ENCODE results near the gene TMEM125.

TMEM125 gene

GRCh38 chr1:43305461-43305860 lies 35.7 kb downstream of the TMEM125 start:
- no peak for TF ChIP-seq RAD21 (IDR thresholded peaks at IDR 0.05; ENCODE audit: low read depth)
- no peak for TF ChIP-seq TCF12 (IDR thresholded peaks at IDR 0.05; ENCODE audit: low read depth)
- TF ChIP-seq YY1 (IDR thresholded peaks at IDR 0.05; ENCODE audit: low read depth), result no peak
- TF ChIP-seq CEBPB (IDR thresholded peaks at IDR 0.05), result no peak
- no peak for TF ChIP-seq CREB1 (IDR thresholded peaks at IDR 0.05; ENCODE audit: low read depth)
- TF ChIP-seq, protein P1, sequence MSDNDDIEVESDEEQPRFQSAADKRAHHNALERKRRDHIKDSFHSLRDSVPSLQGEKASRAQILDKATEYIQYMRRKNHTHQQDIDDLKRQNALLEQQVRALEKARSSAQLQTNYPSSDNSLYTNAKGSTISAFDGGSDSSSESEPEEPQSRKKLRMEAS (IDR thresholded peaks at IDR 0.05), result no peak
- no peak for TF ChIP-seq ZBTB7A (IDR thresholded peaks at IDR 0.05; ENCODE audit: low read depth)
- TF ChIP-seq EGR1 (IDR thresholded peaks at IDR 0.05), result no peak
- TF ChIP-seq TAF1 (IDR thresholded peaks at IDR 0.05; ENCODE audit: low read depth), result no peak

- TF ChIP-seq CEBPB (IDR thresholded peaks at IDR 0.05) (no peak), EP300 (IDR thresholded peaks at IDR 0.05; ENCODE audit: borderline replicate concordance) (no peak), ZBTB7A (IDR thresholded peaks at IDR 0.05; ENCODE audit: low read depth) (no peak), TAF1 (IDR thresholded peaks at IDR 0.05; ENCODE audit: low read depth) (no peak), CREB1 (IDR thresholded peaks at IDR 0.05; ENCODE audit: low read depth) (no peak), YY1 (IDR thresholded peaks at IDR 0.05; ENCODE audit: low read depth) (no peak)
Observed at GRCh38 chr1:43305926-43306687, 36.3 kb downstream of the TMEM125 start.

GRCh38 chr1:43306688-43307457 lies 37.1 kb downstream of the TMEM125 start:
- TF ChIP-seq TAF1 (IDR thresholded peaks at IDR 0.05; ENCODE audit: low read depth), result no peak
- TF ChIP-seq EP300 (IDR thresholded peaks at IDR 0.05; ENCODE audit: borderline replicate concordance), result no peak
- TF ChIP-seq, protein P1 (IDR thresholded peaks at IDR 0.05), result no peak
- TF ChIP-seq USF1 (IDR thresholded peaks at IDR 0.05), result no peak
- TF ChIP-seq EGR1 (IDR thresholded peaks at IDR 0.05), result no peak

- no peak for TF ChIP-seq TEAD4 (IDR thresholded peaks at IDR 0.05)
- TF ChIP-seq EP300 (IDR thresholded peaks at IDR 0.05; ENCODE audit: borderline replicate concordance), result no peak
- no peak for TF ChIP-seq CREB1 (IDR thresholded peaks at IDR 0.05; ENCODE audit: low read depth)
- no peak for TF ChIP-seq TCF12 (IDR thresholded peaks at IDR 0.05; ENCODE audit: low read depth)
- no peak for TF ChIP-seq CEBPB (IDR thresholded peaks at IDR 0.05)
- TF ChIP-seq, protein P1 (IDR thresholded peaks at IDR 0.05), result no peak
- TF ChIP-seq ZBTB7A (IDR thresholded peaks at IDR 0.05; ENCODE audit: low read depth), result no peak
- TF ChIP-seq FOXM1 (IDR thresholded peaks at IDR 0.05; ENCODE audit: borderline replicate concordance, low read depth), result no peak
- TF ChIP-seq YY1 (IDR thresholded peaks at IDR 0.05; ENCODE audit: low read depth), result no peak
- TF ChIP-seq RAD21 (IDR thresholded peaks at IDR 0.05; ENCODE audit: low read depth), result no peak
- TF ChIP-seq USF1 (IDR thresholded peaks at IDR 0.05), result no peak
- no peak for TF ChIP-seq REST (IDR thresholded peaks at IDR 0.05; ENCODE audit: low read depth)
Observed at GRCh38 chr1:43307458-43308158, 37.8 kb downstream of the TMEM125 start.

GRCh38 chr1:43308635-43309404 lies 39.0 kb downstream of the TMEM125 start:
- TF ChIP-seq, protein P1 (IDR thresholded peaks at IDR 0.05), result no peak
- no peak for TF ChIP-seq TAF1 (IDR thresholded peaks at IDR 0.05; ENCODE audit: low read depth)
- no peak for TF ChIP-seq EGR1 (IDR thresholded peaks at IDR 0.05)
- TF ChIP-seq TCF12 (IDR thresholded peaks at IDR 0.05; ENCODE audit: low read depth), result no peak
- TF ChIP-seq USF1 (IDR thresholded peaks at IDR 0.05), result no peak
- no peak for TF ChIP-seq CREB1 (IDR thresholded peaks at IDR 0.05; ENCODE audit: low read depth)
- no peak for TF ChIP-seq YY1 (IDR thresholded peaks at IDR 0.05; ENCODE audit: low read depth)
- no peak for TF ChIP-seq CEBPB (IDR thresholded peaks at IDR 0.05)
- no peak for TF ChIP-seq REST (IDR thresholded peaks at IDR 0.05; ENCODE audit: low read depth)
- no peak for TF ChIP-seq NFIC (IDR thresholded peaks at IDR 0.05)
- TF ChIP-seq FOXM1 (IDR thresholded peaks at IDR 0.05; ENCODE audit: borderline replicate concordance, low read depth), result no peak
- no peak for TF ChIP-seq ZBTB7A (IDR thresholded peaks at IDR 0.05; ENCODE audit: low read depth)
- TF ChIP-seq RAD21 (IDR thresholded peaks at IDR 0.05; ENCODE audit: low read depth), result no peak
- no peak for TF ChIP-seq TEAD4 (IDR thresholded peaks at IDR 0.05)
